Chondrocyte (in vitro differentiated cells): ENCODE measurements around the gene CRB3. TPM values are rescaled to one million over a fixed set of nuclear protein-coding genes. Genes with fewer than 3 reads are reported as not detected.

Source experiments
- DNase-seq: peaks from one replicate; pipeline ENCODE4 v3.0.0; 2021; ENCODE audit warnings: mixed read lengths, low spot score
- H3K27ac Mint-ChIP-seq: one replicate; pipeline ENCODE4 v1.8.0; 2021; ENCODE audit warnings: mild to moderate bottlenecking, moderate library complexity, mixed read lengths; ENCODE audit not compliant: unreplicated experiment
- H3K27me3 Mint-ChIP-seq: 2 replicates; pipeline ENCODE4 v1.8.0; 2021; ENCODE audit warnings: low read depth, mixed read lengths
- H3K36me3 Mint-ChIP-seq: 2 replicates; pipeline ENCODE4 v1.8.0; 2021; ENCODE audit warnings: low read depth, mixed read lengths
- H3K4me1 Mint-ChIP-seq: 2 replicates; pipeline ENCODE4 v1.8.0; 2021; ENCODE audit warnings: low read depth, mild to moderate bottlenecking, mixed read lengths
- H3K4me3 Mint-ChIP-seq: one replicate; pipeline ENCODE4 v1.8.0; 2021; ENCODE audit warnings: mild to moderate bottlenecking, moderate library complexity, mixed read lengths; ENCODE audit not compliant: unreplicated experiment
- H3K9me3 Mint-ChIP-seq: 2 replicates; pipeline ENCODE4 v1.8.0; 2021; ENCODE audit warnings: low read depth, mixed read lengths
- total RNA-seq: library from RNA; stranded (reverse); gene quantifications from 3 replicates; pipeline ENCODE4 v1.2.1, GENCODE V29; 2021
- TF ChIP-seq, protein P1 (sequence below): fragments of 200-600 bp; sonication (generic); IDR thresholded peaks from 2 replicates; pipeline ENCODE4 v1.5.0; 2021; ENCODE audit warnings: antibody characterized with exemption, mild to moderate bottlenecking, moderate library complexity

Gene CRB3
- total RNA-seq, 1 donor from 2014 or later = 0.32 TPM

DNA sequence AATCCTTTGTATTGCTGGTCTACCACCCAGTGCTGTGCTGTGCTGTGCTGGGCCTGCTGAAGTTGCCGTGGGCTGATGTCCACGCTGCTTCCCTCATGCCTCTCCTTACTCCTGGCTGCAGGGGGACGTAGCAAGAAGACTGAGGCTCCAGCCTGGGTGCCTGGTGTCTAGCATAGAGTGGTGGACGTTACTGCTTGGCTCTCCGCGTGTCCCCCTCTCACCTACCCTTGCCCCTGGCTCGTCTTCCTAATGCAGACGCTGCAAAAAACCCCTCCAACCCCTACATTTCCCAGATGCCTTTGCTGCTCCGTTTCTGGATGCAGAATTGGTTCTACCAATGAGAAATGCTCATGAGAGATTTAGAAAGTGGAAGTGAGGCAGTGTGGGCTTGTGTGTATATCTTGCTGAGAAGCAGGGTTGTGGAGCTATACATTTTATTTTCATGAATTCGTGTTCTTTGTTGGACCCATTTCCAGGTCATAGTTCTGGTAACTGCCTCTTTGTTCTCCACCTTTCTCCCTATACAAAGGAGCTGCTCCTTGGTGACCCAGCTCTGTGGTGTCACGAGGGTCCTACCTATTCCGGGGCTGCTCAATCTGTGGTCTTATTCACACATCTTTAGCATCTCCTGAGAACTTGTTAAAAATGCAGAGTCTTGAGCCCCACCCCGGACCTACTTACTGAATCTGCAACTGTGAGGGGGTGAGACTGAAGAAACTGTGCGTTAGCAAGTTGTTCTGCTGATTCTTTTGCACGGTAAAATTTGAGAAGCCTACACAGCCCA, 25.4 kb downstream of the CRB3 start:
- Mint-ChIP-seq H3K36me3 (no peaks in the 10 kb centered on the region), H3K9me3 (peaks cover 9% of the 10 kb centered on the region), H3K4me3 (no peak overlapping the region), H3K27me3 (peaks cover 12% of the 10 kb centered on the region), H3K4me1 (no peaks in the 10 kb centered on the region), H3K27ac (no peak overlapping the region)
- no peak for DNase-seq
- TF ChIP-seq, protein P1, sequence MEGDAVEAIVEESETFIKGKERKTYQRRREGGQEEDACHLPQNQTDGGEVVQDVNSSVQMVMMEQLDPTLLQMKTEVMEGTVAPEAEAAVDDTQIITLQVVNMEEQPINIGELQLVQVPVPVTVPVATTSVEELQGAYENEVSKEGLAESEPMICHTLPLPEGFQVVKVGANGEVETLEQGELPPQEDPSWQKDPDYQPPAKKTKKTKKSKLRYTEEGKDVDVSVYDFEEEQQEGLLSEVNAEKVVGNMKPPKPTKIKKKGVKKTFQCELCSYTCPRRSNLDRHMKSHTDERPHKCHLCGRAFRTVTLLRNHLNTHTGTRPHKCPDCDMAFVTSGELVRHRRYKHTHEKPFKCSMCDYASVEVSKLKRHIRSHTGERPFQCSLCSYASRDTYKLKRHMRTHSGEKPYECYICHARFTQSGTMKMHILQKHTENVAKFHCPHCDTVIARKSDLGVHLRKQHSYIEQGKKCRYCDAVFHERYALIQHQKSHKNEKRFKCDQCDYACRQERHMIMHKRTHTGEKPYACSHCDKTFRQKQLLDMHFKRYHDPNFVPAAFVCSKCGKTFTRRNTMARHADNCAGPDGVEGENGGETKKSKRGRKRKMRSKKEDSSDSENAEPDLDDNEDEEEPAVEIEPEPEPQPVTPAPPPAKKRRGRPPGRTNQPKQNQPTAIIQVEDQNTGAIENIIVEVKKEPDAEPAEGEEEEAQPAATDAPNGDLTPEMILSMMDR = no peak

DNA sequence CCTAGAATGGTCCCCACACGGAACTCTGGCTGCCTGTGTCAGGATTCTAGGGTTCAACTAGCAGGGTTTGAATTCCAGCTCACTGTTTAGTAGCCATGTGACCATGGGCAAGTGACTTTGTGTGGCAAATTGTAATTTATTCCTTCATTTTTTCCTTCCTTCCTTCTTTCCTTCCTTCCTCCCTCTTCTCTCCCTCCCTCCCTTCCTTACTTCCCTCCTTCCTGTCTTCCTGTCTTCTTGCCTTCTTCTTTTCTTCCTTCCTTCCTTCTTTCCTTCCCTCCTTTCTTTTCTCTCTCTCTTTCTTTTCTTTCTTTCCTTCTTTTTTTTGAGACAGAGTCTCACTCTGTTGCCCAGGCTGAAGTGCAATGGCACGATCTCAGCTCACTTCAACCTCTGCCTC, 26.1 kb downstream of the CRB3 start:
- Mint-ChIP-seq H3K36me3 (no peaks in the 10 kb centered on the region), H3K27ac (no peak overlapping the region), H3K4me1 (no peaks in the 10 kb centered on the region), H3K9me3 (peaks cover 9% of the 10 kb centered on the region), H3K27me3 (peaks cover 12% of the 10 kb centered on the region), H3K4me3 (no peak overlapping the region)
- TF ChIP-seq, protein P1 = no peak
- DNase-seq = no peak

DNA sequence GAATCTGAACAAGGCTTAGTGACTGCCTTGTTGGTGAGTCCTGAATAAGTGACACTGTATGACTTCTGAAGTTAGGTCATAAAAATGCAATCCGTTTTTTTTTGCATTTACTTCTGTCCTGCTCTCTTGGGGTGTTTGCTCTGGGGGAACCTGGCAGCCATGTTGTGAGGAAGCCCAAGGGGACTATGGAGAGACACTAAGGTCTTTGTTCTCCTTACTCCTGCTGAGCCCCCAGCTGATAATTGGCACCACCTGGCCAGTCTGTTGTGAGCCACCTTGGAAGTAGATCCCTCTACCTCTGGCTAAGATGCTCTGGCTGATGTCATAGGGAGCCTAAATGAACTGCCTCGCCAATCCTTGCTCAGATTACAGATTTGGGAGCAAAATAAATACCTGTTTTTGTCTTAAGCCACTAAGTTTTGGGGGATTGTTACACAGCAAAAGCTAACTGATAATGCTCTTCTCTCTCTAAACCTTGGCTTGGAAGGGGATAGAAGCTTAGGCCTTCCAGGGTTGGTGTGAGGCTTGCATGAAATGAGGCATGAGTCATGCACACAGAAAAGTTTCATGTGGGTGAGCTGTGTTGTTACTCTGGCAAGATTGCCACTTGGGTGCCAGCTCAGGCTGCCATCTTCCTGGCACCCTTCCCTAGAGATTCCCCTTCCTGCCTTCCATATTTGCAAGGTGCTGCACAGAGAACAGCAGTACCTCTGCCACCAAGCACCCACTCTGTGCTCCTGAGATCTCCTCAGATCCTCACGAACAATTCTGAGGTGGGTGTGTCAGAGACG, 27.9 kb downstream of the CRB3 start:
- Mint-ChIP-seq H3K27ac (no peak overlapping the region), H3K4me3 (no peak overlapping the region), H3K36me3 (no peaks in the 10 kb centered on the region), H3K4me1 (no peaks in the 10 kb centered on the region), H3K9me3 (peaks cover 9% of the 10 kb centered on the region), H3K27me3 (peaks cover 12% of the 10 kb centered on the region)
- DNase-seq = no peak
- TF ChIP-seq, protein P1 = no peak

DNA sequence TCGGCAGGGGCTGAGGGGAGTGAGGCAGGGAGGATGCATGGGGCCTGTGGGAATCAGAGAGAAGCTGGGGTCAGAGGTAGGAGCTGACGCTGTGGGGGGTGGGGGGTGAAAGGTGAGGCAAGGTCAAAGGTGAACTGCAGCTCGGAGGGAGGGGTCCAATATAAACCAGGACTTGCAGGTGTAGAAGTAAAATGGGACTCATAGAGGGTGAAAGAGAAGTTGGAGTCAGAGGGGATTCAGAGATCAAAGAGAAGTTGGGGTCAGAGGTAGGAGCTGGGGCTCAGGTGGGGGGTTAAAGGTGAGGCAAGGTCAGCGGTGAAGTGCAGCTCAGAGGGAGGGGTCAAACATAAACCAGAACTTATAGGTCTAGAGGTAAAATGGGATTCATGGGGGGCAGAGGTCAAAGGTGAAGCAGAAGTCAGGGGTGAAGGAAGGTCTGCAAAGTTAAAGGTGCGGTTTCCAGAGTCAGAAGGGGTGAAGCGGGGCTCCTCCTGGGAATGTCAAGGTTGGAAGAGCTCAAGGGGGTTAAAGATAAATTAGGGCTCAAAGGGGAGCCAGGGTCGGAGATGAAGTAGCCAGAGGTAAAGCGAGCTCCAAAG, 30.5 kb downstream of the CRB3 start:
- Mint-ChIP-seq H3K27ac (no peak overlapping the region), H3K9me3 (peaks cover 9% of the 10 kb centered on the region), H3K36me3 (no peaks in the 10 kb centered on the region), H3K4me3 (no peak overlapping the region), H3K27me3 (peaks cover 19% of the 10 kb centered on the region), H3K4me1 (no peaks in the 10 kb centered on the region)
- TF ChIP-seq, protein P1 = no peak
- DNase-seq = no peak

DNA sequence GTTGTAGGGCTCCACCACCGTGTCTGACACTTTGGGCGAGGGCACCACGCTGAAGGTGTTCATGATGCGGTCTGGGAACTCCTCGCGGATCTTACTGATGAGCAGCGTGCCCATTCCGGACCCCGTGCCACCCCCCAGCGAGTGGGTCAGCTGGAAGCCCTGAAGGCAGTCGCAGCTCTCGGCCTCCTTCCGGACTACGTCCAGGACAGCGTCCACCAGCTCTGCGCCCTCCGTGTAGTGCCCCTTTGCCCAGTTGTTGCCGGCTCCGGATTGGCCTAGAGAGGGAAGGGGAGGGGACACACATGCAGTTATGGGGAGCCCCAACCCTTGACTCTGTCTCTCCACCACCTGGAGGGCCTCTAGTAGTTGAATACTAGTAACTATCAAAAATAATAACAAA, 31.9 kb downstream of the CRB3 start:
- peaks cover 20% of the 10 kb centered on the region for H3K27me3 Mint-ChIP-seq
- TF ChIP-seq, protein P1 = no peak
- no peak overlapping the region for H3K27ac Mint-ChIP-seq
- DNase-seq = peak; percentile 84
- peaks cover 9% of the 10 kb centered on the region for H3K9me3 Mint-ChIP-seq
- no peak overlapping the region for H3K4me3 Mint-ChIP-seq
- H3K4me1 Mint-ChIP-seq = no peaks in the 10 kb centered on the region
- H3K36me3 Mint-ChIP-seq = no peaks in the 10 kb centered on the region
